IMR-90 (cell line): Measurements from ENCODE around the gene MAGOH.

Experiments
- MAZ ChIP-seq: IDR thresholded peaks from 2 replicates; pipeline ENCODE4 v1.6.1; 2012; ENCODE audit warnings: low read depth, mild to moderate bottlenecking, low read length, improper control_type of control experiment, moderate library complexity, borderline replicate concordance
- RAD21 ChIP-seq: IDR thresholded peaks from 2 replicates; pipeline ENCODE4 v1.6.1; 2012; ENCODE audit warnings: low read length, improper control_type of control experiment
- RCOR1 ChIP-seq: IDR thresholded peaks from 2 replicates; pipeline ENCODE4 v1.6.1; 2012; ENCODE audit warnings: mild to moderate bottlenecking, low read length, improper control_type of control experiment; ENCODE audit not compliant: insufficient replicate concordance
- TF ChIP-seq, protein P1 (sequence below): conservative IDR thresholded peaks from 2 replicates; pipeline ENCODE4 v1.5.1; 2012; ENCODE audit warnings: mild to moderate bottlenecking, low read depth, low read length, improper control_type of control experiment

DNA sequence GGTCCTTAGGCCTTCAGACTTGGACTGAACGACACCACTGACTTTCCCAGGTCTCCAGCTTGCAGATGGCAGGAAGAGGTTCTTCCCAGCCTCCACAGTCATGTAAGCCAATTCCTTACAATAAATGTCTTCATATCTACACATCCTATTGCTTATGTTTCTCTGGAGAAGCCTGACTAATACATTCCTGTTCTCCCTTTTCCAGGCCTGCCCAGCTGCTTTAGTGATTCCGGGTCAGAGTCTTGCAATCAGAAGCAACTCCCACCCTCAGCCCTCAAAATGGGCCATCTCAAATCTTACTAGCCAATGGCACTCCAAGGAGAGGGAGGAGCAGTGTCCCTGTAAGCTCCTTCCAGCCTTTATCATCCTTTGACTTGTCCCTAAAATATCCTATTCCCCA lies 58.1 kb downstream of the MAGOH start:
- TF ChIP-seq, protein P1, sequence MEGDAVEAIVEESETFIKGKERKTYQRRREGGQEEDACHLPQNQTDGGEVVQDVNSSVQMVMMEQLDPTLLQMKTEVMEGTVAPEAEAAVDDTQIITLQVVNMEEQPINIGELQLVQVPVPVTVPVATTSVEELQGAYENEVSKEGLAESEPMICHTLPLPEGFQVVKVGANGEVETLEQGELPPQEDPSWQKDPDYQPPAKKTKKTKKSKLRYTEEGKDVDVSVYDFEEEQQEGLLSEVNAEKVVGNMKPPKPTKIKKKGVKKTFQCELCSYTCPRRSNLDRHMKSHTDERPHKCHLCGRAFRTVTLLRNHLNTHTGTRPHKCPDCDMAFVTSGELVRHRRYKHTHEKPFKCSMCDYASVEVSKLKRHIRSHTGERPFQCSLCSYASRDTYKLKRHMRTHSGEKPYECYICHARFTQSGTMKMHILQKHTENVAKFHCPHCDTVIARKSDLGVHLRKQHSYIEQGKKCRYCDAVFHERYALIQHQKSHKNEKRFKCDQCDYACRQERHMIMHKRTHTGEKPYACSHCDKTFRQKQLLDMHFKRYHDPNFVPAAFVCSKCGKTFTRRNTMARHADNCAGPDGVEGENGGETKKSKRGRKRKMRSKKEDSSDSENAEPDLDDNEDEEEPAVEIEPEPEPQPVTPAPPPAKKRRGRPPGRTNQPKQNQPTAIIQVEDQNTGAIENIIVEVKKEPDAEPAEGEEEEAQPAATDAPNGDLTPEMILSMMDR, result no peak
- TF ChIP-seq RCOR1 (no peak), MAZ (no peak), RAD21 (no peak)
